T-cell (primary cell): ENCODE data around the gene COPZ2. TPM values are rescaled to one million over a fixed set of nuclear protein-coding genes. Genes with fewer than 3 reads are reported as not detected.

Source experiments
- ATAC-seq, 4 experiments: fragments of 200-7000 bp in 3 of 4; fragments of 150-1000 bp in 1 of 4; cut with Tn5 transposase; replicated peaks in 1 of 4; 1 replicate in 3 of 4; 2 replicates in 1 of 4; pipeline ENCODE4 v1.10.0; 2021; ENCODE audit warnings: moderate library complexity in 3 of 4, mild to moderate bottlenecking in 2 of 4, moderate number of reproducible peaks in 1 of 4
- CTCF ChIA-PET, 2 donors: fragments of 300-600 bp; sonication (Branson Sonifier 250); formaldehyde crosslinking; loops; one replicate each; lab custom pipeline; 2022; ENCODE audit warnings: antibody characterized with exemption in 2 of 2; lab: Charles Lee
- POLR2A ChIA-PET, 2 donors: fragments of 300-600 bp; sonication (Branson Sonifier 250); formaldehyde crosslinking; loops; one replicate each; lab custom pipeline; 2022; ENCODE audit warnings: antibody characterized with exemption in 2 of 2; lab: Charles Lee
- DNase-seq, 35 experiments: peaks; one replicate each; pipeline versions ENCODE4 v3.0.0 to v3.0.0-alpha.2; 2013 to 2023
- H3K27ac ChIP-seq: one replicate; pipeline ENCODE4 v1.5.1; 2013; ENCODE audit warnings: low read length
- H3K27me3 ChIP-seq, 2 experiments: replicated peaks in 1 of 2; 1 replicate in 1 of 2; 2 replicates in 1 of 2; pipeline versions ENCODE4 v1.6.1 to v1.7.0; 2013; ENCODE audit warnings: low read length in 1 of 2, mixed read lengths in 1 of 2; ENCODE audit not compliant: control insufficient read depth in 2 of 2, insufficient read depth in 2 of 2; ENCODE audit errors: extremely low read depth in 1 of 2
- H3K36me3 ChIP-seq, 2 donors: 1 replicate in 1 of 2; 2 replicates in 1 of 2; pipeline versions ENCODE4 v1.6.1 to v1.7.0; 2013; ENCODE audit warnings: low read length in 1 of 2; ENCODE audit not compliant: control insufficient read depth in 2 of 2, insufficient read depth in 1 of 2; ENCODE audit errors: extremely low read depth in 1 of 2
- H3K4me1 ChIP-seq, 2 experiments: 1 replicate in 1 of 2; 2 replicates in 1 of 2; pipeline versions ENCODE4 v1.6.1 to v1.7.0; 2013; ENCODE audit warnings: low read length in 2 of 2, mixed read lengths in 1 of 2; ENCODE audit not compliant: insufficient read depth in 2 of 2, control insufficient read depth in 1 of 2; ENCODE audit errors: extremely low read depth in 1 of 2
- H3K4me3 ChIP-seq, 2 donors: 1 replicate in 1 of 2; 2 replicates in 1 of 2; pipeline versions ENCODE4 v1.5.1 to v1.7.0; 2013; ENCODE audit warnings: mild to moderate bottlenecking in 2 of 2, low read length in 1 of 2, moderate library complexity in 1 of 2; ENCODE audit not compliant: control insufficient read depth in 1 of 2; ENCODE audit errors: extremely low read depth in 1 of 2
- H3K9me3 ChIP-seq: 2 replicates; pipeline ENCODE4 v1.7.0; 2013
- H3K27ac Mint-ChIP-seq, 2 donors: one replicate each; pipeline ENCODE4 v1.8.0; 2020 to 2021; ENCODE audit warnings: mild to moderate bottlenecking in 2 of 2, mixed read lengths in 2 of 2
- H3K27me3 Mint-ChIP-seq, 2 donors: one replicate each; pipeline ENCODE4 v1.8.0; 2021 to 2022; ENCODE audit warnings: mixed read lengths in 2 of 2
- H3K36me3 Mint-ChIP-seq: one replicate; pipeline ENCODE4 v1.8.0; 2021; ENCODE audit warnings: mixed read lengths
- H3K4me1 Mint-ChIP-seq, 3 donors: one replicate each; pipeline ENCODE4 v1.8.0; 2020 to 2022; ENCODE audit warnings: mixed read lengths in 3 of 3, mild to moderate bottlenecking in 1 of 3
- H3K4me3 Mint-ChIP-seq, 3 donors: one replicate each; pipeline ENCODE4 v1.8.0; 2020 to 2022; ENCODE audit warnings: mild to moderate bottlenecking in 3 of 3, mixed read lengths in 3 of 3, moderate library complexity in 3 of 3
- H3K9me3 Mint-ChIP-seq, 3 donors: one replicate each; pipeline ENCODE4 v1.8.0; 2020 to 2022; ENCODE audit warnings: mixed read lengths in 3 of 3
- WGBS: methylation state at CpG from one replicate; pipeline ENCODE4 v1.1.5; 2013; ENCODE audit warnings: missing lambda C conversion rate; ENCODE audit not compliant: insufficient coverage; 5-methylcytosine and 5-hydroxymethylcytosine counted together
- total RNA-seq, 35 experiments: library from RNA in 6 of 35; stranded (reverse) in 6 of 35; fragments of 120-200 nt in 1 of 35; gene quantifications; one replicate each; pipeline versions ENCODE4 v1.2.1 to v1.2.4 and lab custom pipeline; 2013 to 2026

COPZ2 gene
- total RNA-seq, 5 donors from 2014 or later (not counting 1 experiment from before 2014, with no cell fraction given), result 1.2 to 2.6 (median 1.9) TPM

GRCh38 chr17:48067245-48067644 is 29.6 kb upstream of the COPZ2 start:
- H3K9me3 ChIP-seq, result no peaks in the 10 kb centered on the region
- no peak overlapping the region for H3K27ac Mint-ChIP-seq
- no peak for DNase-seq
- no peak overlapping the region for H3K4me3 ChIP-seq
- POLR2A ChIA-PET, result interaction anchor here (0.6 to 0.7 kb wide), 3 partner anchors 21 to 1122 kb away, joined by 3 read pairs; no protein-coding TSS in a partner anchor
- H3K4me3 Mint-ChIP-seq, result no peak overlapping the region
- no peaks in the 10 kb centered on the region for H3K27me3 ChIP-seq
- H3K4me1 ChIP-seq, result no peaks in the 10 kb centered on the region
- WGBS, result no CpG with 5 or more reads among the region's 3 CpGs
- no peak overlapping the region for H3K27ac ChIP-seq
- no peaks in the 10 kb centered on the region for H3K9me3 Mint-ChIP-seq
- no peaks in the 10 kb centered on the region for H3K27me3 Mint-ChIP-seq
- H3K36me3 ChIP-seq, result peaks cover 5 to 61% of the 10 kb centered on the region in 2 donors
- ATAC-seq, result no peak
- H3K4me1 Mint-ChIP-seq, result no peaks in the 10 kb centered on the region
- CTCF ChIA-PET, result interaction anchor here in 1 of 2 donors (0.7 to 1.8 kb wide), 2 partner anchors 23 to 55 kb away, joined by 3 to 4 read pairs; no protein-coding TSS in a partner anchor
- peaks cover 30% of the 10 kb centered on the region for H3K36me3 Mint-ChIP-seq

GRCh38 chr17:48066656-48067055 is 29.1 kb upstream of the COPZ2 start:
- Mint-ChIP-seq H3K36me3 (peaks cover 30% of the 10 kb centered on the region), H3K4me3 (no peak overlapping the region), H3K27me3 (no peaks in the 10 kb centered on the region), H3K9me3 (no peaks in the 10 kb centered on the region), H3K27ac (peak overlapping the region in 1 of 2 donors; percentile 26), H3K4me1 (no peaks in the 10 kb centered on the region)
- no peak for ATAC-seq
- no peaks in the 10 kb centered on the region for H3K9me3 ChIP-seq
- ChIA-PET CTCF (interaction anchor here in 1 of 2 donors (0.6 to 0.7 kb wide), 3 partner anchors 18 to 119 kb away, joined by 3 to 4 read pairs (median 3); no protein-coding TSS in a partner anchor), POLR2A (no interaction called here)
- no CpG with 5 or more reads among the region's 1 CpG for WGBS
- no peak overlapping the region for H3K27ac ChIP-seq
- no peak for DNase-seq
- no peaks in the 10 kb centered on the region for H3K27me3 ChIP-seq
- H3K36me3 ChIP-seq, result peaks cover 5 to 65% of the 10 kb centered on the region in 2 donors
- no peaks in the 10 kb centered on the region for H3K4me1 ChIP-seq
- H3K4me3 ChIP-seq, result no peak overlapping the region

GRCh38 chr17:48066192-48066591 is 28.6 kb upstream of the COPZ2 start:
- Histone ChIP-seq H3K27me3 (no peaks in the 10 kb centered on the region), H3K27ac (no peak overlapping the region), H3K36me3 (peaks cover 5 to 64% of the 10 kb centered on the region in 2 donors), H3K4me3 (no peak overlapping the region), H3K4me1 (no peaks in the 10 kb centered on the region), H3K9me3 (no peaks in the 10 kb centered on the region)
- H3K36me3 Mint-ChIP-seq, result peaks cover 34% of the 10 kb centered on the region
- CTCF ChIA-PET, result no interaction called here
- ATAC-seq (no peak), DNase-seq (no peak)
- no peak overlapping the region for H3K4me3 Mint-ChIP-seq
- WGBS, result no CpG with 5 or more reads among the region's 1 CpG
- H3K4me1 Mint-ChIP-seq, result no peaks in the 10 kb centered on the region
- H3K27me3 Mint-ChIP-seq, result no peaks in the 10 kb centered on the region
- POLR2A ChIA-PET, result no interaction called here
- peak overlapping the region in 1 of 2 donors; percentile 26 for H3K27ac Mint-ChIP-seq
- H3K9me3 Mint-ChIP-seq, result no peaks in the 10 kb centered on the region

GRCh38 chr17:48064638-48065037 is 27.0 kb upstream of the COPZ2 start:
- Histone ChIP-seq H3K27ac (no peak overlapping the region), H3K4me1 (no peaks in the 10 kb centered on the region), H3K27me3 (no peaks in the 10 kb centered on the region), H3K9me3 (no peaks in the 10 kb centered on the region), H3K36me3 (peaks cover 5 to 60% of the 10 kb centered on the region in 2 donors), H3K4me3 (no peak overlapping the region)
- Mint-ChIP-seq H3K36me3 (peaks cover 37% of the 10 kb centered on the region), H3K4me1 (peaks cover 0 to 2% (median 2%) of the 10 kb centered on the region in 3 donors), H3K27me3 (no peaks in the 10 kb centered on the region), H3K4me3 (no peak overlapping the region), H3K9me3 (no peaks in the 10 kb centered on the region), H3K27ac (no peak overlapping the region)
- no peak for ATAC-seq
- 94% methylated on average over 3 of the region's 3 CpGs for WGBS
- ChIA-PET CTCF (interaction anchor here (0.6 to 0.9 kb wide), 3 partner anchors 8 to 32 kb away, joined by 3 to 4 read pairs (median 3); no protein-coding TSS in a partner anchor), POLR2A (no interaction called here)
- no peak for DNase-seq

- ChIA-PET CTCF (interaction anchor here (0.5 to 0.6 kb wide), 3 partner anchors 9 to 290 kb away, joined by 3 to 7 read pairs (median 5); no protein-coding TSS in a partner anchor), POLR2A (no interaction called here)
- Histone ChIP-seq H3K9me3 (no peaks in the 10 kb centered on the region), H3K4me3 (no peak overlapping the region), H3K4me1 (no peaks in the 10 kb centered on the region), H3K27ac (no peak overlapping the region), H3K36me3 (peaks cover 7 to 74% of the 10 kb centered on the region in 2 donors), H3K27me3 (no peaks in the 10 kb centered on the region)
- H3K27me3 Mint-ChIP-seq, result no peaks in the 10 kb centered on the region
- no peak for ATAC-seq
- H3K4me1 Mint-ChIP-seq, result peaks cover 0 to 8% (median 2%) of the 10 kb centered on the region in 3 donors
- H3K36me3 Mint-ChIP-seq, result peaks cover 50% of the 10 kb centered on the region
- no peak overlapping the region for H3K4me3 Mint-ChIP-seq
- DNase-seq, result no peak
- H3K27ac Mint-ChIP-seq, result no peak overlapping the region
- no peaks in the 10 kb centered on the region for H3K9me3 Mint-ChIP-seq
- 100% methylated on average over 1 of the region's 7 CpGs for WGBS
These were observed 24.7 kb upstream of the COPZ2 start for GRCh38 chr17:48062273-48062672.

GRCh38 chr17:48060249-48060648 is 22.7 kb upstream of the COPZ2 start:
- DNase-seq (no peak), ATAC-seq (no peak)
- no peaks in the 10 kb centered on the region for H3K27me3 ChIP-seq
- peaks cover 11 to 82% of the 10 kb centered on the region in 2 donors for H3K36me3 ChIP-seq
- ChIA-PET POLR2A (no interaction called here), CTCF (no interaction called here)
- H3K4me1 ChIP-seq, result peaks cover 0 to 5% of the 10 kb centered on the region in 2 experiments
- Mint-ChIP-seq H3K4me3 (no peak overlapping the region), H3K27me3 (no peaks in the 10 kb centered on the region), H3K4me1 (peaks cover 10 to 20% (median 12%) of the 10 kb centered on the region in 3 donors), H3K9me3 (no peaks in the 10 kb centered on the region), H3K27ac (no peak overlapping the region), H3K36me3 (peaks cover 53% of the 10 kb centered on the region)
- no CpG with 5 or more reads among the region's 7 CpGs for WGBS
- H3K4me3 ChIP-seq, result no peak overlapping the region
- no peak overlapping the region for H3K27ac ChIP-seq
- H3K9me3 ChIP-seq, result no peaks in the 10 kb centered on the region
